Measurements from ENCODE around the gene TMUB1.

TMUB1 gene, protein sequence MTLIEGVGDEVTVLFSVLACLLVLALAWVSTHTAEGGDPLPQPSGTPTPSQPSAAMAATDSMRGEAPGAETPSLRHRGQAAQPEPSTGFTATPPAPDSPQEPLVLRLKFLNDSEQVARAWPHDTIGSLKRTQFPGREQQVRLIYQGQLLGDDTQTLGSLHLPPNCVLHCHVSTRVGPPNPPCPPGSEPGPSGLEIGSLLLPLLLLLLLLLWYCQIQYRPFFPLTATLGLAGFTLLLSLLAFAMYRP
- 6.6 to 24.7 (median 10.3) reads per million in 17 experiments for total RNA-seq

GRCh38 chr7:151083071-151083823, at the start of gene TMUB1:
TMUB1 (minus strand) TSS chr7:151083493; CDS start chr7:151082563, 930 bp downstream.
- peak; percentile 78 to 92 (median 85) for DNase-seq

GRCh38 chr7:151132461-151133205, 49.3 kb upstream of the TMUB1 start:
- no peak for DNase-seq

- DNase-seq = no peak
Measured at GRCh38 chr7:151131592-151132293, 48.5 kb upstream of the TMUB1 start.

GRCh38 chr7:151131224-151131591, 47.9 kb upstream of the TMUB1 start:
- no peak for DNase-seq

GRCh38 chr7:151130741-151131157, 47.5 kb upstream of the TMUB1 start:
- no peak for DNase-seq

GRCh38 chr7:151129960-151130591, 46.8 kb upstream of the TMUB1 start:
- DNase-seq = no peak

GRCh38 chr7:151129117-151129959, 46.0 kb upstream of the TMUB1 start:
- DNase-seq = no peak

- DNase-seq = no peak
Measured at GRCh38 chr7:151128716-151129115, 45.4 kb upstream of the TMUB1 start.

DNA sequence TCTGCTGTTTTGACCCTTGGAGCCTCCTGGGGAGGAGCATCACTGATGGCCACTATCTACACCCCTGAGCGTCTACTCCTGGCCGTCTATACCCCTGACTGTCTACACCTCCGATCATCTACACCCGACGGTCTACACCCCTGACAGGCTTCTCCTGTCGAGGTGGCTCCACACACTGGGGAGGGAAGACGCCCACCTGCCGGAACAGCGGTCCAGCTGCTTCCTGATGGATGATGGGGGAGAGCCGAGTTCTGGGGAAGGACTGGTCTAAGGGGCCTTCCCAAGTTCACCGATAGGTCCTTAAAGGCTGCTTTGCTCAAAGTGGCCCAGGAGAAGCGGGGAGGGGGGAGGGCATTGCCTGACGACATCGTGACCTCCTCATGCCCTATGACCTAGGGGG, 44.9 kb upstream of the TMUB1 start:
- DNase-seq = no peak

DNA sequence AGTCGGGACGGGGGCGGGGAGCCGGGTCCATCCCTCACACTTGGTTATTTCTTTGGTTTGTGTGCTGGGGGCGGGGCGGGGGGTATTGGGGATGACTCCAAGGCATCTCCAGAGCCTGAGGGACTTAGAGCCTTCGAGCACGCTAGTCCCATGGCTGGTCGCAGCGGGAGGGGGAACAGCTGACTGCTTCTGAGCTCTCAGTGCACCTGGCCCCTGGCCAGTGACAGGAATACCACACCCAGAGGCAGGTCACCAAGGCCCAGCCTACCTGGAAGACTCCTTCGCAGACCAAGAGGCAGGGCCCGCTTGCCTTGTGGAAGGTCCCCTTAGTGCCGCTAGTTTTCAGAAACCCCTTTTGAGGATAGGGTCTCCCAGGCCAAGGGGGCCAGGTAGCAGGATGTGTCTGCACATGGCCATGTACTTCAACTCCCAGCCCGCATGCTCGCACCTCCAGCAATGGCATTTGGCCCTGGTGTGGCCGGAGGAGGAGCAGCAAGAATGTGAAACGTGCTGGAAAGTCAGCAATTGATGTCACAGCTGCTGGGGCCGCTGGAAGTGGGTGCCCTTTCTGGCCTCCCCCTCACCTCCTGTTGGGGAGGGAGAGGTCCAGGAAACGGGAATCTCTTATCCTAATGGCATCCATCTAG, 43.3 kb upstream of the TMUB1 start:
- no peak for DNase-seq

DNA sequence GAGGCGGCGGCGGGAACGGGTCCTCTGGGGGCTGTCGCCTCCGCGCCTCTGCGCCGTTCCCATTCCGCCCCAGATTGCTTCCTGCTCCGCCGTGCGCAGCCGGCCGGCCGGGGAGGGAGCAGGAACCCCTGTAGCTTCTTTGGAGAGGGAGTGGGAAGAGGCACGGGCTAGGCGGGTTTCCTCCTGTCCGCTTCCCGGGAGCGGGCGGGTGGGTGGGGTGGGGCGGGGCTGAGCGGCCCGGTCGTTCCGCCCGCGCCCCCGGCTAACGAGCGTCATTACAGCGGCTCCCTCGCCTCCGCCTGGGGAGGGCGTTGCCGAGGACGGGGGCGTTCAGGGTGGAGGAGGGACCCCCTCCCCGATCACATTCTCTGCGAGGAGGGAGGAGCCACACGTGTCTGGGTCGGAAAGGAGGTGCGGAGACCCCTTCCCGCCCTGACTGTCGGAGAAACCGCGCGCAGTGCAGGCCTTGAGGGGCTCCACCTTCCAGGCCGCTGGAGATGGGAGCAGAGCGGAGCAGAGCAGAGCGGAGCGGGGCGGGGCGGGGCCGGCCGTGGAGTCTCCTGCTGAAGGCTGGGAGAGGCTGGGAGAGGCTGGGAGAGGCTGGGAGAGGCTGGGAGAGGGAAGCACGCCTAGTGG, 42.7 kb upstream of the TMUB1 start:
- DNase-seq = no peak

DNA sequence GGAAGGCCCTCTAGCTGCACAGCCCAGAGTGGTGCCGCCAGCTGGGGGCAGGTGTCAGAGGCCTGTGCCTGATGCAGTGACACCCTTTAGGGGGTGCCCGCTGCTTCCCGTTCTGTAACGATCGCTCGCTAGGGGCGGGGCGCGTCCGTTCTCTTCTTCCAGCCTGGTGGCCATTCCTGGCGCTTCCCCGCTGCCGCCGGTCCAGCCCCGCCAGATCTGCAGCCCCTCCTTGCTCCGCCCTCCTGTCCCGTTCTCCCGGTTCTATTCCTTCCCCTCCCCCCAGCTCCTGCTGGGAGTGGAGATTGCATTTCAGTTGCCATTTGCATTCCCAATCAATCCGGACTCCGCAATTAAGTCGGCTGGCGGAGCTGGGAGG, 42.2 kb upstream of the TMUB1 start:
- no peak for DNase-seq

GRCh38 chr7:151124899-151125399, 41.7 kb upstream of the TMUB1 start:
- no peak for DNase-seq

GRCh38 chr7:151124481-151124880, 41.2 kb upstream of the TMUB1 start:
- no peak for DNase-seq

GRCh38 chr7:151123822-151124464, 40.6 kb upstream of the TMUB1 start:
- peak; percentile 79 to 86 (median 82) for DNase-seq

DNA sequence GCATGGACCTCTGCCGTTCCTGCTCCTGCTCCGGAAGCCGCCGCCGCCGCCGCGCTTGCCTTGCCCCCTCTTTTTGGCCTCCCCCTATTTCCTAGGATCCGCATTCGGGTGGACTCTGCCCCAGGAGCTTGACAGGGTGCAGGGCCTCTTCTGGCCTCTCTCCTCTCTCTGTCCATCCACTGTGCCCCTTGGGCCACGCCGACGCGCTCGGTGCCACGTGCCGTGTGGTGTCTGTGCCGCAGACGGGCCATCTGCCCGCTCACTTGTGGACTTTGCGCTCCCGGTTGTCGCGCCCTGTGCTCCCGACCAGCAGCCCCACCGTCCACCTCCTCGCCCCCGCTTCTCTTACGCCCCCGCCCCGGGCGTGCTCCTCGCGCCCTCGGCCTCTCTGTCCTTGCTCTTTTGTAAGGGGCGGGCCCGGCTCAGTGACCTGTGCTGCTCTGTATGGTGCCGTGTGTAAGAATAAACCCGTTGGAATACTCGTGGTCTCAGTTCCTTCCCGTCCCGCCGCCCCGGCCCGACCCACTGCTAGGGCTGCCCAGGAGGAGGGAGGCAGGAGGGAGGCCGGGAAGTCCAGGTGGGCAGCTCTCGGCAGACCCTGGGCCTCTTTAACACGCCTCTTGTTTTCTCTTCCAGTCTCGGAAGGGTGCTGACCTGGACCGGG, 40.0 kb upstream of the TMUB1 start:
- DNase-seq = no peak

- no peak for DNase-seq
Measured at GRCh38 chr7:151122796-151123157, 39.5 kb upstream of the TMUB1 start.

DNA sequence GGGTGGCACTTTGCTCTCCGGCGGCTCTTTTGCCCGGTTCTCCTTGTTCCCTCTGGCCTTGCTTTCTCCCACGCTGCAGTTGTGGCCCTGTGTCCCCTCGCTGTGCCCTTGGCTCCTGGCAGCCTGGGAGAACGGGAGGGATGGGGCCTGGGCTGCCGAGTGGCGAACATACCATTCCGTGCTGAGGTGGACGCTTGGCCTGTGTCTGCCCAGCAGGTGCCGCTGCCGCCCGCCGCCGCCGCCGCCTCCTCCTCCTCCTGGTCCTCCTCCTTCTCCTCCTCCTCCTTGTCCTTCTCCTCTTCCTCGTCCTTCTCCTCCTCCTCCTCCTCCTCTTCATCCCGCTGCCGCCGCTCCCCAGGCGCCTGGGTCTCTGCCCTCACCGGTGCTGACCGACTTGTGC, 39.0 kb upstream of the TMUB1 start:
- DNase-seq = no peak
